ENCODE measurements around the gene C1orf122. TPM values are rescaled to one million over a fixed set of nuclear protein-coding genes. Genes with fewer than 3 reads are reported as not detected.

Gene C1orf122
- total and polyA plus RNA-seq, 2 experiments from 2014 or later, result 32.8 to 68.3 TPM

DNA sequence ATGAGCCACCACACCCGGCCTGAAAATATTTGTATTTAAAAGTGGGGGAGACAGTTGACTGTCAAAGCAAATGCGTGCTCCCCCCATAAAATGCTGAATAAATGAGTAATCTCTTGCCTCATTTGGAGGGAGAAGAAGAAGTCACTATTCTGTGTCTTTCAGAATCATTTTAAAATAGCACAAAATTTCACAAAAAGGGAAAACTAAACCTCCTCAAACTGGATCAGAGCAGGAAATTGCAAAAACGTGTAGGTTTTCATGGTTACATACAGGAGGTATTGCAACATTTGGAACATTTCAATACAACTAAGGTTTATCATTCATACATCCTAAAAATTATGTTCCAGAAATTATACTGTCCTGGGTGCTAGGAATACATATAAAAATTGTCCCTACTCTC, 38.2 kb downstream of the C1orf122 start:
- Mint-ChIP-seq H3K27me3 (ENCODE audit: insufficient read depth, low read depth, poor library complexity) (no peaks in the 10 kb centered on the region), H3K9me3 (no peaks in the 10 kb centered on the region), H3K27ac (no peak overlapping the region), H3K4me3 (no peak overlapping the region), H3K4me1 (no peaks in the 10 kb centered on the region), H3K36me3 (ENCODE audit: low read depth) (no peaks in the 10 kb centered on the region)
- H4K20me1 ChIP-seq (replicated peaks; ENCODE audit: insufficient read depth), result peaks cover 29% of the 10 kb centered on the region
- no peaks in the 10 kb centered on the region for H3K36me3 ChIP-seq (ENCODE audit: insufficient read depth)
- H2AFZ ChIP-seq, result no peak overlapping the region
- H3K9me2 ChIP-seq (ENCODE audit: insufficient read depth), result no peaks in the 10 kb centered on the region
- no peak overlapping the region for H3K4me2 ChIP-seq
- no peaks in the 10 kb centered on the region for H3K27me3 ChIP-seq (ENCODE audit: insufficient read depth)
- no peak overlapping the region for H3K4me3 ChIP-seq
- H3K79me2 ChIP-seq (replicated peaks; ENCODE audit: insufficient read depth), result peaks cover 49% of the 10 kb centered on the region
- DNase-seq (ENCODE audit: low spot score), result no peak
- H3K27ac ChIP-seq (ENCODE audit: low read depth), result no peak overlapping the region
- H3F3A ChIP-seq (replicated peaks; ENCODE audit: low read depth), result no peaks in the 10 kb centered on the region
- ATAC-seq, result no peak
- no peak for TF ChIP-seq POLR2AphosphoS5 (IDR thresholded peaks at IDR 0.05; ENCODE audit: low read depth)
- no peak for TF ChIP-seq STAT1 (IDR thresholded peaks at IDR 0.05; ENCODE audit: unreplicated experiment)
- TF ChIP-seq, protein P1, sequence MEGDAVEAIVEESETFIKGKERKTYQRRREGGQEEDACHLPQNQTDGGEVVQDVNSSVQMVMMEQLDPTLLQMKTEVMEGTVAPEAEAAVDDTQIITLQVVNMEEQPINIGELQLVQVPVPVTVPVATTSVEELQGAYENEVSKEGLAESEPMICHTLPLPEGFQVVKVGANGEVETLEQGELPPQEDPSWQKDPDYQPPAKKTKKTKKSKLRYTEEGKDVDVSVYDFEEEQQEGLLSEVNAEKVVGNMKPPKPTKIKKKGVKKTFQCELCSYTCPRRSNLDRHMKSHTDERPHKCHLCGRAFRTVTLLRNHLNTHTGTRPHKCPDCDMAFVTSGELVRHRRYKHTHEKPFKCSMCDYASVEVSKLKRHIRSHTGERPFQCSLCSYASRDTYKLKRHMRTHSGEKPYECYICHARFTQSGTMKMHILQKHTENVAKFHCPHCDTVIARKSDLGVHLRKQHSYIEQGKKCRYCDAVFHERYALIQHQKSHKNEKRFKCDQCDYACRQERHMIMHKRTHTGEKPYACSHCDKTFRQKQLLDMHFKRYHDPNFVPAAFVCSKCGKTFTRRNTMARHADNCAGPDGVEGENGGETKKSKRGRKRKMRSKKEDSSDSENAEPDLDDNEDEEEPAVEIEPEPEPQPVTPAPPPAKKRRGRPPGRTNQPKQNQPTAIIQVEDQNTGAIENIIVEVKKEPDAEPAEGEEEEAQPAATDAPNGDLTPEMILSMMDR (conservative IDR thresholded peaks at IDR 0.05; ENCODE audit: low read depth in 2 of 2), result no peak
- no peaks in the 10 kb centered on the region for H3K4me1 ChIP-seq (ENCODE audit: insufficient read depth)

DNA sequence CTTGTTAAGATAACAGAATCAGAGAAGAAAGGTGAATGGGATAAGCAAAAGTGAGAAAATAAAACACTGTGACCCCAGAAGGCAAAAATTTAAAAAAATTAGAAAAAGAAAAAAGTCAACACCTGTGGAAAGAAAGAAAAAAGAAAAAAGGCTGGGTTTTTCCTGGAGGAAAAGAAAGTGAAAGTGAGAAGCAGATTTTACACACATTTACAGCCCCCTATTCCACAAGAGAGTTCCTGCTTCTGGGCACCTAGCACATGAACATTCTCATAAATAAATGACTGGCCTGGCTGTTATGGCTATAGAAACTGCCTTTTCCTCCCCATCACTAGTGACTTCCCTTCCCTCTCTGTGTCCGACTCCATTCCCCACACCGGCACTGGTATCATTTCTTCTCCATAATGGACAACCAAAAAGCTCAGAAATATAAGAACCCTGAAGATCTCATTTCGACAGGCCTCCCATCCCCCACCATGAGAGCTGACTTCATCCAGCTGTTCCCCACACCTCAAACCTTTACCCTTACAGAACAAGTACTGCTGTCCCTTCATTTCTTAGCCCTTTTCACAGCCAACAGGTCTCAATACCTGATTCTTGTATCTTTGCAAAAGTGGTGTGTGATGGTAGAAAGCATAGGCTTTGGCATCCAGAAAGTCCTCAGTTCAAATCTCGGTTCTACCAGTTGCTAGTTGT, 39.2 kb downstream of the C1orf122 start:
- no peaks in the 10 kb centered on the region for H3K4me1 Mint-ChIP-seq
- no peaks in the 10 kb centered on the region for H3K36me3 ChIP-seq (ENCODE audit: insufficient read depth)
- peaks cover 38% of the 10 kb centered on the region for H4K20me1 ChIP-seq (replicated peaks; ENCODE audit: insufficient read depth)
- H3K27ac Mint-ChIP-seq, result no peak overlapping the region
- no peak overlapping the region for H2AFZ ChIP-seq
- no peak for DNase-seq (ENCODE audit: low spot score)
- H3K4me1 ChIP-seq (ENCODE audit: insufficient read depth), result no peaks in the 10 kb centered on the region
- no peaks in the 10 kb centered on the region for H3K9me3 Mint-ChIP-seq
- no peak overlapping the region for H3K4me3 ChIP-seq
- H3K27me3 ChIP-seq (ENCODE audit: insufficient read depth), result no peaks in the 10 kb centered on the region
- no peak for ATAC-seq
- H3K4me2 ChIP-seq, result no peak overlapping the region
- no peaks in the 10 kb centered on the region for H3F3A ChIP-seq (replicated peaks; ENCODE audit: low read depth)
- H3K36me3 Mint-ChIP-seq (ENCODE audit: low read depth), result no peaks in the 10 kb centered on the region
- no peaks in the 10 kb centered on the region for H3K9me2 ChIP-seq (ENCODE audit: insufficient read depth)
- H3K4me3 Mint-ChIP-seq, result no peak overlapping the region
- H3K79me2 ChIP-seq (replicated peaks; ENCODE audit: insufficient read depth), result peaks cover 59% of the 10 kb centered on the region
- H3K27me3 Mint-ChIP-seq (ENCODE audit: insufficient read depth, low read depth, poor library complexity), result no peaks in the 10 kb centered on the region
- H3K27ac ChIP-seq (ENCODE audit: low read depth), result no peak overlapping the region
- TF ChIP-seq CREB1 (CRISPR knock-in tag; IDR thresholded peaks at IDR 0.05; ENCODE audit: low read depth), result no peak
- no peak for TF ChIP-seq POLR2AphosphoS5 (IDR thresholded peaks at IDR 0.05; ENCODE audit: low read depth)
- TF ChIP-seq, protein P2, sequence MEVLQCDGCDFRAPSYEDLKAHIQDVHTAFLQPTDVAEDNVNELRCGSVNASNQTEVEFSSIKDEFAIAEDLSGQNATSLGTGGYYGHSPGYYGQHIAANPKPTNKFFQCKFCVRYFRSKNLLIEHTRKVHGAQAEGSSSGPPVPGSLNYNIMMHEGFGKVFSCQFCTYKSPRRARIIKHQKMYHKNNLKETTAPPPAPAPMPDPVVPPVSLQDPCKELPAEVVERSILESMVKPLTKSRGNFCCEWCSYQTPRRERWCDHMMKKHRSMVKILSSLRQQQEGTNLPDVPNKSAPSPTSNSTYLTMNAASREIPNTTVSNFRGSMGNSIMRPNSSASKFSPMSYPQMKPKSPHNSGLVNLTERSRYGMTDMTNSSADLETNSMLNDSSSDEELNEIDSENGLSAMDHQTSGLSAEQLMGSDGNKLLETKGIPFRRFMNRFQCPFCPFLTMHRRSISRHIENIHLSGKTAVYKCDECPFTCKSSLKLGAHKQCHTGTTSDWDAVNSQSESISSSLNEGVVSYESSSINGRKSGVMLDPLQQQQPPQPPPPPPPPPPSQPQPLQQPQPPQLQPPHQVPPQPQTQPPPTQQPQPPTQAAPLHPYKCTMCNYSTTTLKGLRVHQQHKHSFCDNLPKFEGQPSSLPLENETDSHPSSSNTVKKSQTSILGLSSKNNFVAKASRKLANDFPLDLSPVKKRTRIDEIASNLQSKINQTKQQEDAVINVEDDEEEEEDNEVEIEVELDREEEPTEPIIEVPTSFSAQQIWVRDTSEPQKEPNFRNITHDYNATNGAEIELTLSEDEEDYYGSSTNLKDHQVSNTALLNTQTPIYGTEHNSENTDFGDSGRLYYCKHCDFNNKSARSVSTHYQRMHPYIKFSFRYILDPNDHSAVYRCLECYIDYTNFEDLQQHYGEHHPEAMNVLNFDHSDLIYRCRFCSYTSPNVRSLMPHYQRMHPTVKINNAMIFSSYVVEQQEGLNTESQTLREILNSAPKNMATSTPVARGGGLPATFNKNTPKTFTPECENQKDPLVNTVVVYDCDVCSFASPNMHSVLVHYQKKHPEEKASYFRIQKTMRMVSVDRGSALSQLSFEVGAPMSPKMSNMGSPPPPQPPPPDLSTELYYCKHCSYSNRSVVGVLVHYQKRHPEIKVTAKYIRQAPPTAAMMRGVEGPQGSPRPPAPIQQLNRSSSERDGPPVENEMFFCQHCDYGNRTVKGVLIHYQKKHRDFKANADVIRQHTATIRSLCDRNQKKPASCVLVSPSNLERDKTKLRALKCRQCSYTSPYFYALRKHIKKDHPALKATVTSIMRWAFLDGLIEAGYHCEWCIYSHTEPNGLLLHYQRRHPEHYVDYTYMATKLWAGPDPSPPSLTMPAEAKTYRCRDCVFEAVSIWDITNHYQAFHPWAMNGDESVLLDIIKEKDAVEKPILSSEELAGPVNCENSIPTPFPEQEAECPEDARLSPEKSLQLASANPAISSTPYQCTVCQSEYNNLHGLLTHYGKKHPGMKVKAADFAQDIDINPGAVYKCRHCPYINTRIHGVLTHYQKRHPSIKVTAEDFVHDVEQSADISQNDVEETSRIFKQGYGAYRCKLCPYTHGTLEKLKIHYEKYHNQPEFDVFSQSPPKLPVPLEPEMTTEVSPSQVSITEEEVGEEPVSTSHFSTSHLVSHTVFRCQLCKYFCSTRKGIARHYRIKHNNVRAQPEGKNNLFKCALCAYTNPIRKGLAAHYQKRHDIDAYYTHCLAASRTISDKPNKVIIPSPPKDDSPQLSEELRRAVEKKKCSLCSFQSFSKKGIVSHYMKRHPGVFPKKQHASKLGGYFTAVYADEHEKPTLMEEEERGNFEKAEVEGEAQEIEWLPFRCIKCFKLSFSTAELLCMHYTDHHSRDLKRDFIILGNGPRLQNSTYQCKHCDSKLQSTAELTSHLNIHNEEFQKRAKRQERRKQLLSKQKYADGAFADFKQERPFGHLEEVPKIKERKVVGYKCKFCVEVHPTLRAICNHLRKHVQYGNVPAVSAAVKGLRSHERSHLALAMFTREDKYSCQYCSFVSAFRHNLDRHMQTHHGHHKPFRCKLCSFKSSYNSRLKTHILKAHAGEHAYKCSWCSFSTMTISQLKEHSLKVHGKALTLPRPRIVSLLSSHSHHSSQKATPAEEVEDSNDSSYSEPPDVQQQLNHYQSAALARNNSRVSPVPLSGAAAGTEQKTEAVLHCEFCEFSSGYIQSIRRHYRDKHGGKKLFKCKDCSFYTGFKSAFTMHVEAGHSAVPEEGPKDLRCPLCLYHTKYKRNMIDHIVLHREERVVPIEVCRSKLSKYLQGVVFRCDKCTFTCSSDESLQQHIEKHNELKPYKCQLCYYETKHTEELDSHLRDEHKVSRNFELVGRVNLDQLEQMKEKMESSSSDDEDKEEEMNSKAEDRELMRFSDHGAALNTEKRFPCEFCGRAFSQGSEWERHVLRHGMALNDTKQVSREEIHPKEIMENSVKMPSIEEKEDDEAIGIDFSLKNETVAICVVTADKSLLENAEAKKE (CRISPR knock-in tag; IDR thresholded peaks at IDR 0.05), result no peak
- TF ChIP-seq ZNF114 (CRISPR knock-in tag; IDR thresholded peaks at IDR 0.05), result no peak
- TF ChIP-seq, protein P3, sequence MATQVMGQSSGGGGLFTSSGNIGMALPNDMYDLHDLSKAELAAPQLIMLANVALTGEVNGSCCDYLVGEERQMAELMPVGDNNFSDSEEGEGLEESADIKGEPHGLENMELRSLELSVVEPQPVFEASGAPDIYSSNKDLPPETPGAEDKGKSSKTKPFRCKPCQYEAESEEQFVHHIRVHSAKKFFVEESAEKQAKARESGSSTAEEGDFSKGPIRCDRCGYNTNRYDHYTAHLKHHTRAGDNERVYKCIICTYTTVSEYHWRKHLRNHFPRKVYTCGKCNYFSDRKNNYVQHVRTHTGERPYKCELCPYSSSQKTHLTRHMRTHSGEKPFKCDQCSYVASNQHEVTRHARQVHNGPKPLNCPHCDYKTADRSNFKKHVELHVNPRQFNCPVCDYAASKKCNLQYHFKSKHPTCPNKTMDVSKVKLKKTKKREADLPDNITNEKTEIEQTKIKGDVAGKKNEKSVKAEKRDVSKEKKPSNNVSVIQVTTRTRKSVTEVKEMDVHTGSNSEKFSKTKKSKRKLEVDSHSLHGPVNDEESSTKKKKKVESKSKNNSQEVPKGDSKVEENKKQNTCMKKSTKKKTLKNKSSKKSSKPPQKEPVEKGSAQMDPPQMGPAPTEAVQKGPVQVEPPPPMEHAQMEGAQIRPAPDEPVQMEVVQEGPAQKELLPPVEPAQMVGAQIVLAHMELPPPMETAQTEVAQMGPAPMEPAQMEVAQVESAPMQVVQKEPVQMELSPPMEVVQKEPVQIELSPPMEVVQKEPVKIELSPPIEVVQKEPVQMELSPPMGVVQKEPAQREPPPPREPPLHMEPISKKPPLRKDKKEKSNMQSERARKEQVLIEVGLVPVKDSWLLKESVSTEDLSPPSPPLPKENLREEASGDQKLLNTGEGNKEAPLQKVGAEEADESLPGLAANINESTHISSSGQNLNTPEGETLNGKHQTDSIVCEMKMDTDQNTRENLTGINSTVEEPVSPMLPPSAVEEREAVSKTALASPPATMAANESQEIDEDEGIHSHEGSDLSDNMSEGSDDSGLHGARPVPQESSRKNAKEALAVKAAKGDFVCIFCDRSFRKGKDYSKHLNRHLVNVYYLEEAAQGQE (IDR thresholded peaks at IDR 0.05; ENCODE audit: unreplicated experiment), result no peak
- no peak for TF ChIP-seq ZNF331 (CRISPR knock-in tag; IDR thresholded peaks at IDR 0.05; ENCODE audit: low read depth)
- TF ChIP-seq EZH2phosphoT487 (IDR thresholded peaks at IDR 0.05; ENCODE audit: unreplicated experiment), result no peak
- TF ChIP-seq JUNB (IDR thresholded peaks at IDR 0.05; ENCODE audit: unreplicated experiment), result no peak
- no peak for TF ChIP-seq NANOG (IDR thresholded peaks at IDR 0.05; ENCODE audit: borderline replicate concordance)
